Measurements from ENCODE around the gene LYPD6B.

LYPD6B gene

DNA sequence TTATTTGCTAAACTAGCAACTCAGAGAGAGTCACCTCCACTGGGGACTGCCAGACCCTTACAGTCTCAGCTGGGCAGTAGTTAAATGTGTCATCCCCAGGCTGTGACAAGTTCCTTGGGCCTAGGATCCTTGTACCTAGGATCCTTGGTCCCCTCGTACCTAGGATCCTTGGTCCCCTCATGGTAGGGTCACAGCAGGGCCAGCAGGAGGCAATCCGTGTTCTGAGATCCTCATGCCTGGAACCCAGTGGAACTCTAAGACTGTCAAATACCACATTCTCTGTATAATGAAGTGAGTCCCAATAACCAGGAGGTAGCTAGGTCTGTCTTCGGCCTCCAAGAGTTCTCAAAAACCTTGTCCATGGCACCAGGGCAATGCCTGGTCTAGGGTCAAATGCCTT, 60.8 kb downstream of the LYPD6B start:
- H3K36me3 ChIP-seq (ENCODE audit: low read length): peaks cover under 1% of the 10 kb centered on the region; the same call in 1 of the 2 replicates

DNA sequence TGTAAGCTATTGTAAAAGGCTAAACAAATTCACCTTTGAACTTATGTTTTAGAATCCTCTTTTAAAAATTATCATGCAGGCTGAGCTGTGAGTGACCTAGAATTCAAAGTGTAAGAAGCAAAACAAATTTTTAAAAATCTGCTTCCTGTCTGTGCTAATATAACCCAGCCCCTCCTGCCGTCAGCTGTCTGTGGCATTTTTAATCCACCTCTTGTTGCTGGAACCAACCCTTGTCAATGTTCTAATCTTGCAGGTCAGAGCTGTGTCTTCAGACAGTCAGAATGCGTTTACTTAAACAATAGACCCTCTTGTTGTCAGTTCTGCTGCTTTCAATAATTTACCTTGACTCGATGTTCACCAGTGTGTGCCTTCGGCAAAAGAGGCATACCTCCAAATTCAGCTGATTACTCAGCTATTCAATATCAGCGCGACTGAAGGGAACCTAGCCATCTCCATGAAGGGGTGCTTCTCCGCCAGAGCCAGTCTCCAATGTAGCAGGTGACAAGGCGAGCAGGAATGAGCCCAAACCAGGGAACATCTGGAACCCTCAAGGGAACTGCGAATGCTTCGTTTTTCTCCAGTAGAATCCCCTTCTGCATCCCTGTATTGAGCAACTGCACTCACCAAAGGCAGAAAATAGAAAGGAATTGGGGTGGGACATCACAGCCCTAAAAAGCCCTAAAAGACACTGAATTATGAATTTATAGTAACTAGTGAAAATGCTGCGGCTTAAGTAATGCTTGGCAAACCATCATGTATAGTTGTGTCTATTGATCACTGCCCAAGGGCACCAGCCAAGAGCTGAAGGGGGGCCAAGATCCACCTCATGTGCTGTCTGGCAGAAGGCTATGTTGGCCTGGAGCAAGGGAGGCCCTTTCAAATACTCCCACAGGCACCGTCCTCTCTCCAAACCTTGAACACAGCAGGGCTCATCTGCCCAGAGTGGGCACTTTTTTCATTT, 62.5 kb downstream of the LYPD6B start:
- H3K4me3 ChIP-seq (ENCODE audit: insufficient read depth, low read length, poor library complexity, severe bottlenecking): no peak overlapping the region
- no peaks in the 10 kb centered on the region for H4K20me1 ChIP-seq (ENCODE audit: low read depth, low read length)
- H3K79me2 ChIP-seq (ENCODE audit: insufficient read depth, low read length): peaks cover 26% of the 10 kb centered on the region; the same call in 1 of the 2 replicates
- TF ChIP-seq, protein P1, sequence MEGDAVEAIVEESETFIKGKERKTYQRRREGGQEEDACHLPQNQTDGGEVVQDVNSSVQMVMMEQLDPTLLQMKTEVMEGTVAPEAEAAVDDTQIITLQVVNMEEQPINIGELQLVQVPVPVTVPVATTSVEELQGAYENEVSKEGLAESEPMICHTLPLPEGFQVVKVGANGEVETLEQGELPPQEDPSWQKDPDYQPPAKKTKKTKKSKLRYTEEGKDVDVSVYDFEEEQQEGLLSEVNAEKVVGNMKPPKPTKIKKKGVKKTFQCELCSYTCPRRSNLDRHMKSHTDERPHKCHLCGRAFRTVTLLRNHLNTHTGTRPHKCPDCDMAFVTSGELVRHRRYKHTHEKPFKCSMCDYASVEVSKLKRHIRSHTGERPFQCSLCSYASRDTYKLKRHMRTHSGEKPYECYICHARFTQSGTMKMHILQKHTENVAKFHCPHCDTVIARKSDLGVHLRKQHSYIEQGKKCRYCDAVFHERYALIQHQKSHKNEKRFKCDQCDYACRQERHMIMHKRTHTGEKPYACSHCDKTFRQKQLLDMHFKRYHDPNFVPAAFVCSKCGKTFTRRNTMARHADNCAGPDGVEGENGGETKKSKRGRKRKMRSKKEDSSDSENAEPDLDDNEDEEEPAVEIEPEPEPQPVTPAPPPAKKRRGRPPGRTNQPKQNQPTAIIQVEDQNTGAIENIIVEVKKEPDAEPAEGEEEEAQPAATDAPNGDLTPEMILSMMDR (IDR thresholded peaks at IDR 0.05; ENCODE audit: insufficient read depth, low read length, poor library complexity, severe bottlenecking): no peak
- no peak for TF ChIP-seq EZH2phosphoT487 (conservative IDR thresholded peaks at IDR 0.05; ENCODE audit: low read length)
- no peak overlapping the region for H3K4me2 ChIP-seq (ENCODE audit: low read depth, low read length, poor library complexity, severe bottlenecking)
- H3F3A ChIP-seq (ENCODE audit: insufficient read depth): no peaks in the 10 kb centered on the region
- no peak overlapping the region for H2AFZ ChIP-seq (ENCODE audit: low read depth, low read length, severe bottlenecking)
- H3K27me3 ChIP-seq (ENCODE audit: low read length): no peaks in the 10 kb centered on the region
- peaks cover 9% of the 10 kb centered on the region; the same call in 1 of the 2 replicates for H3K9me3 ChIP-seq (ENCODE audit: insufficient read depth, low read length)
- H3K36me3 ChIP-seq (ENCODE audit: low read length): peaks cover 18% of the 10 kb centered on the region
- no peaks in the 10 kb centered on the region for H3K9me2 ChIP-seq (replicated peaks; ENCODE audit: insufficient read depth, low read length)
- H3K27ac ChIP-seq (ENCODE audit: low read depth, low read length): no peak overlapping the region
- H3K9ac ChIP-seq (ENCODE audit: low read length): no peak overlapping the region

More for the DNA sequence above, 60.8 kb downstream of the LYPD6B start:
- no peak for TF ChIP-seq EZH2phosphoT487 (conservative IDR thresholded peaks at IDR 0.05; ENCODE audit: low read length)
- TF ChIP-seq, protein P1 (IDR thresholded peaks at IDR 0.05; ENCODE audit: insufficient read depth, low read length, poor library complexity, severe bottlenecking): no peak
- Histone ChIP-seq H3K9ac (ENCODE audit: low read length) (no peak overlapping the region), H3K4me2 (ENCODE audit: low read depth, low read length, poor library complexity, severe bottlenecking) (no peak overlapping the region), H3F3A (ENCODE audit: insufficient read depth) (no peaks in the 10 kb centered on the region), H3K27ac (ENCODE audit: low read depth, low read length) (no peak overlapping the region), H2AFZ (ENCODE audit: low read depth, low read length, severe bottlenecking) (no peak overlapping the region), H3K27me3 (ENCODE audit: low read length) (no peaks in the 10 kb centered on the region), H3K9me3 (ENCODE audit: insufficient read depth, low read length) (no peaks in the 10 kb centered on the region), H3K9me2 (replicated peaks; ENCODE audit: insufficient read depth, low read length) (no peaks in the 10 kb centered on the region), H4K20me1 (ENCODE audit: low read depth, low read length) (no peaks in the 10 kb centered on the region), H3K79me2 (ENCODE audit: insufficient read depth, low read length) (peaks cover 22% of the 10 kb centered on the region), H3K4me3 (ENCODE audit: insufficient read depth, low read length, poor library complexity, severe bottlenecking) (no peak overlapping the region)

DNA sequence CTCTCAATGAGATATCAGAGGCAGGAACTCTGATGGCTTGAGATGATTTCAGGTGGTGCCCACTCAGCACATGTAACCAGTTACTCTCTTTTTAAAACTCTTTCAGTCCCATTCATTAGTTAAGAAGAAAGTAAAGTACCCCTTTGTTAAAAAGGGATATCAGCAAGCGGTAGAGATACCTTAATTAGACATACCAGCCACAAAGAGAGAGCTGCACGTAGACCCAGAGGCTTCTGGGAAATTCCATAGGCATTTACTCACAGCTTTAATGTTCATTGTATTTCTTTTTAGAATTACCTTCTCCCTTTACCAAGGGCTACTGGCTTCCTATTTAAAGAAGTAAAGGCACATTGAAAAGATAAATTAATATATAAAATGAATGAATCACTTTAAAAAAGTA, 63.3 kb downstream of the LYPD6B start:
- no peaks in the 10 kb centered on the region for H3K9me2 ChIP-seq (replicated peaks; ENCODE audit: insufficient read depth, low read length)
- peaks cover 25% of the 10 kb centered on the region for H3K36me3 ChIP-seq (ENCODE audit: low read length)
- no peak overlapping the region for H3K4me3 ChIP-seq (ENCODE audit: insufficient read depth, low read length, poor library complexity, severe bottlenecking)
- H3K4me2 ChIP-seq (ENCODE audit: low read depth, low read length, poor library complexity, severe bottlenecking): no peak overlapping the region
- no peaks in the 10 kb centered on the region for H3K27me3 ChIP-seq (ENCODE audit: low read length)
- H3K9me3 ChIP-seq (ENCODE audit: insufficient read depth, low read length): peaks cover 11% of the 10 kb centered on the region; the same call in 1 of the 2 replicates
- H4K20me1 ChIP-seq (ENCODE audit: low read depth, low read length): no peaks in the 10 kb centered on the region
- H3K79me2 ChIP-seq (ENCODE audit: insufficient read depth, low read length): peaks cover 33% of the 10 kb centered on the region; the same call in 1 of the 2 replicates
- no peak overlapping the region for H2AFZ ChIP-seq (ENCODE audit: low read depth, low read length, severe bottlenecking)
- no peaks in the 10 kb centered on the region for H3F3A ChIP-seq (ENCODE audit: insufficient read depth)
- no peak overlapping the region for H3K9ac ChIP-seq (ENCODE audit: low read length)
- TF ChIP-seq, protein P1 (IDR thresholded peaks at IDR 0.05; ENCODE audit: insufficient read depth, low read length, poor library complexity, severe bottlenecking): no peak
- TF ChIP-seq EZH2phosphoT487 (conservative IDR thresholded peaks at IDR 0.05; ENCODE audit: low read length): no peak
- H3K27ac ChIP-seq (ENCODE audit: low read depth, low read length): no peak overlapping the region
